Left hindlimb (tissue), 1 donor: ENCODE results near the gene SPOUT1.

ENCODE experiments used
- DNase-seq: peaks from one replicate; pipeline ENCODE4 v3.0.0-alpha.2; 2018

SPOUT1 gene

DNA sequence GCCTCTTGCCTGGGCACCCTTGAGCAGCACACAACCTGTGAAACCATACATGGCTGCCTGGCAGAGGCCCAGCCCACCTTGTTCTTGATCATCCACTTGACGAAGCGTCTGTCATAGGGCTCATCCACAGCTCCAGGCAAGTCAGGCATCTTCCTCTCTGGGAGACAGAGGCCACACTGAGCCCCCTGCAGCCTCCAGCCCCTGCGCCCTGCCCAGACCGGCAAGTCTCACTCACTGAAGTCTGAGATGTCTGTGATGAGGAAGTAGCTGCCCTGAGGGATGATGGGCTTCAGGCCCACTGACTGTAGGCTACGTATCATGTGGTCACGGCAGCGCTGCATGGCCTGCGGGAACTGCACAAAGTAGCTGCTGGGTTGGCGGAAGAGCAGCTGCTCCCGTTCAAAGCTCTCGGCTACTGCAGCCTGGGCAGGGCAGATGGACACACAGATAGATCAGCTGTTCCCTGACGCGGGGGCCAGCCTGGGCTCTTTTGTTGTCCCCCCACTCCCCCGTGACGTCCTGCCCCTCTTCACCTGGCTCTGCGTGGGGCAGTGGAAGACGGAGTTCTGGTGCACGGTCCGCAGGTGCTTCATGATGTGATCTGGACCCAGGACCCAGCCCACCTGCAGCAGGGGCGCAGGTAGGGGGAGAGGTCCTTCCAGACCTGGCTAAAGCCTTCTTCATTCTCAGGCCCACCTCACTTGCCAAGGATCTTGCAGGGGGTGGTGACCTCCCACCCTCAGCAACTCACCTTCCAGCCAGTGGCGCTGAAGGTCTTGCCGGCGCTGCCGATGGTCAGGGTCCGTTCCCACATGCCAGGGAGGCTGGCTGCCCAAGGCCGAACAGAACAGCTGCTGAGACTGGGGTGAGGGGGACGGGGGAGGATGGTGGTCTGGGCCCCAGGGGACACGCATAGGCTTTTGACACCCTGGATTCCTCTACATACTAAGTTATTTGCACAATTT, 5.9 kb upstream of the SPOUT1 start:
- DNase-seq, result no peak

DNA sequence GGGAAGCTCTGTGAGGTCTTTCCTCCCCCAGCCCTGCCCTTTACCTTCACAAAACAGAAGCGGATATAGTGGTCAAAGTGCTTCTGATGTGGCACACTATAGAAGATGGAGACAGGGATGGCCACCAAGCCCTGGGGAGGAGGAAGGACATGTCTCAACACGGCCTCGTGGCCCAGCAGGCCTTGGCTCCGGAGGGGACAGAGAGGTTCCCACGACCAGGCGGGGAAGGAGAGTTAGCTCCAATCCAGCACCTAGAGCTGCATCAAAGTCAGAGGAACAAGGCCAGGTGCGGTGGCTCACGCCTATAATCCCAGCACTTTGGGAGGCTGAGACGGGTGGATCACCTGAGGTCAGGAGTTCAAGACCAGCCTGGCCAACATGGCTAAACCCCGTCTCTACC, 4.1 kb upstream of the SPOUT1 start:
- DNase-seq, result no peak

DNA sequence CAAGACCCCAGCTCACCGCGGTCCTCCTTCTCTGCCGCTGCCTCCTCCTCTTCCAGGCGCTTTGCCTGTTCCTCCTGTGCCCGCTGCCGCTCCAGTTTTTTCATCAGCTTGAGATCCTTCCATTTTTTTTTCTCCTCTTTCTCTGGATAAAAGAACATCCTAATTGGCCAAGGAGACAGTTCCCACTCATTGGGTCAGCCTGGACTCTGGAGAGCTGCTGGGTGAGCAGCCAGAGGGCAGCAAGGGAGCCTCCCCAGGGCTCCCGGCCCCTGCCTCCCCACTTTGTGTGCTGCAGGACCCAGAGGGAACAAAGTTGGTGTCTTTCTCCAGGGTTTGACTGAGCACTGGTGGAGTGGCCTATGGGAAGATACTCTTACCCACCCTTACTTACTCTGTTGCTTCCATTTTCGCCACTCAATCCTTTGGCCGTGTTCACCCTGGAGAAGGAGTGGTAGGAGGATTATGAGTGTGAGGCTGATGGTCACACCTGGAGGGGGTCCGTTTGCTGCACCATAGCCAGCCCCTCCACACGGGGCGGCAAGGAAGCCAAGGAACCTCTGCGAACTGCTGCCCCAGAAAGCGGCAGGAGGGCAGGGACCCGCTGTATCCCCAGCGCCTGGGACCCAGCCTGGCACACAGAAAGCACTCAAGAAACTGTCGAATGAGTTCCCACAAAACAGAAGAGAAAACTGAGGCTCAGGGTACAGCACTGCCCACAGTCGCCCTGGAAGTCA, 708 bp downstream of the SPOUT1 start:
- no peak for DNase-seq

DNA sequence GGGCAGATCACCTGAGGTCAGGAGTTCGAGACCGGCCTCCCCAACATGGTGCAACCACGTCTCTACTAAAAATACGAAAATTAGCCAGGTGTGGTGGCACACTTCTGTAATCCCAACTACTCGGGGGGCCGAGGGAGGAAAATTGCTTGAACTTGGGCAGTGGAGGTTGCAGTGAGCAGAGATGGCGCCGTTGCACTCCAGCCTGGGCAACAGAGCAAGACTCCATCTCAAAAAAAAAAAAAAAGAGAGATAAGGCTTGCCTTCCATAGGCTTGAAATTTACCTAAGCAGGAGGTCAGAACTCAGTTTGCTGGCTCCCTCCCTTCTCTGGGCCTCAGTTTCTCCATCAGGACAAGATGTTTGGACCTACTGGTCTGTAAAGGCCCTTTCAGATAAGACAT, 1.3 kb downstream of the SPOUT1 start:
- DNase-seq, result no peak

DNA sequence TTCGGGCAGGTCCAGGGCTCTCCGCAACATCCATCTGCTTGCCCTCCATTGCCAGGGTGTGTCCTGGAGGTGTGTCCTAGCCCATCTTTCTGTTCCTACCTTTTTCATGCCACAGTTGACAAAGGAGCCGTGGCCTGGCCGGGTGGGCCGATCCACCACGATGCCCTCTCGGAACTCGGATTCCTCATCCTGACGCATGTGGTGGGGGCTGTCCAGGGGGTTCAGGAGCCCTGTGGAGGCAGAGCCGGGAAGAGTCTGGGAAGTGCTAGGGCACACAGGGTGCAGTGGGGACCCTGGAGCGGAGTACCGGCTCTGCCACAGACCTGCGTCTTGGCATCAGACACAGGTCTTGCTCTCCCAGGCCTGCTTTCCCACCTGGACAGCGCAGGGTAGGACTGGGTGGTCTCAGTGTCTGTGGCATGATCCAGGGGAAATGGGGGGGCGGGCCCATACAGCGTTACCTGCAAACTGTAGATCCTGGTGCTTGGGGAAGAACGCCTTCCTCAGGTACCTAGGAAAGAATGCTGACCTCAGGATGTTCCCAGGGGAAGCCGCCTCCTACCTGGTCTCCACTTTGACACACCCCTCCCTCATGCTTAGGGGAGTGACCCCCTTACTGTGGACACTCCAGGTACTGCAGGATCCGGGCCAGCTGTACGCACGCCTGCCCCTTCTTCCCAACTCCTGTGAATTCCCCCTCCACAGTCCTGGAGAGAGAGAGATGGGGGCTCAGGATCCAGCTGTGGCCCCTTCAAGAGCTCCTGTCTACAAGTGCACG, 3.5 kb downstream of the SPOUT1 start:
- DNase-seq, result no peak

DNA sequence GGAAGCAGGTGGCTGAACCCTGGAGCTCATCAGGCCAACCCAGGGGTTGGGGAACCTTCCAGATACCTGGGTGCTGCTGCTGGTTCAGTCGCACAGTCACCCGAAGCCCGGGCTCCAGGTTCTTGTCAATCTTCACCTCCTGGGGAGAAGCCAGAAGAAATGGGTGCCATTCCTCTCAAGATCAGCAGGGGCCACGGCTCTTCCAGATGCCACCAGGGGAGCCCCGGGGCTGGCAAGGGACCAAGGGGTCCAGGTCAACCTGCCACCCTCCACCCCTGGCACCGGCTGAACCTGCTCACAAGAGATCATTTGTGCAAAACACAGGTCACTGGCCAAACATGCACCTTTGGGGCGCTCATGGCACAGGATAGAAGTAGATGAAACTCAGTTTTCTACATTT, 4.7 kb downstream of the SPOUT1 start:
- no peak for DNase-seq

DNA sequence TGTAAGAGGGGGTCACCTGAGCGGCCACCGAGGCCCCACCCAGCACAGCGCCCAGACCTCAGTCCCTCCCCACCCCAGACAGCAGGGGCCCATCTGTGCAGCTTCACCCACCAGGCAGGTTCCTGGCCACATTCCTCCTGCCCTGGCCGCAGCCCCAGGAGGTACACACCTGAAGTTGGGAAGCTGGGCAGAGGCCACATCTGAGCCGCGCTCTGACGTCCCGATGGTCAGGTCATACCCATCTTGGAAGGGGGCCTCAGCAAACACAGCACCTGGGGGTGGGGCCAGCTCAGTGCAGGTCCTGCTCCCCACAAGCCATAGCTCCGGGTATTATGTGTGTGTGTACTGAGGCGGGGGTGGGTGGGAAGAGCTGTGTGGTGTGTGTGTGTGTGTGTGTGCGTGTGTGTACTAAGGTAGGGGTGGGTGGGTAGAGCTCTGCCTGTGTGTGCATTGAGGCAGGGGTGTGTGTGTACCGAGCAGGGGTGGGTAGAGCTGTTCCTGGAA, 5.6 kb downstream of the SPOUT1 start:
- no peak for DNase-seq

DNA sequence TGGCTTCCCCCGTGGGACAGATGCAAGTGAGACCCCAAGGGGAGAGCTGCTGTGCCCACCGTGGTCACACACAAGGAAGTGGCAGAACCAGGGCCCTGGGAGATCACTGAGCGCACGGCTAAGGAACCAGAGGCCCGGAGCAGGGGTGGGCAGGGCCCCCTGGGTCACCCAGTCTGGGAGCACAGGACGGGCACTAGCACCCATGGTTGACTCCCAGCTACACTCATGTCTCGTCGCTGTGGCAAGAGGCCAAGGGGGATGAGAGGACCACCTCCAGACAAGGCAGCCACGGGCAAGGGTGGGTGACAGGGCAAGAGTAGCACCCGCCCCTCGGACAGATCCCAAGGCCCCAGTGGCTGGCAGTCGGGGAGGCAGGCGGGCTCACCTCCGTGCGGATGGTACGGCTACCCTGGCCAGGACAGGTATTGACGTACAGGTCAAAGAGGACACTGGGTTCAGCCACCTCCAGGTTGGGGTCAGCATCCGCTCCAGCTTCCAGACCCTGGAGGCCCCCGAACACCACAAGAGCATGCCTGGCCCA, 6.2 kb downstream of the SPOUT1 start:
- no peak for DNase-seq

DNA sequence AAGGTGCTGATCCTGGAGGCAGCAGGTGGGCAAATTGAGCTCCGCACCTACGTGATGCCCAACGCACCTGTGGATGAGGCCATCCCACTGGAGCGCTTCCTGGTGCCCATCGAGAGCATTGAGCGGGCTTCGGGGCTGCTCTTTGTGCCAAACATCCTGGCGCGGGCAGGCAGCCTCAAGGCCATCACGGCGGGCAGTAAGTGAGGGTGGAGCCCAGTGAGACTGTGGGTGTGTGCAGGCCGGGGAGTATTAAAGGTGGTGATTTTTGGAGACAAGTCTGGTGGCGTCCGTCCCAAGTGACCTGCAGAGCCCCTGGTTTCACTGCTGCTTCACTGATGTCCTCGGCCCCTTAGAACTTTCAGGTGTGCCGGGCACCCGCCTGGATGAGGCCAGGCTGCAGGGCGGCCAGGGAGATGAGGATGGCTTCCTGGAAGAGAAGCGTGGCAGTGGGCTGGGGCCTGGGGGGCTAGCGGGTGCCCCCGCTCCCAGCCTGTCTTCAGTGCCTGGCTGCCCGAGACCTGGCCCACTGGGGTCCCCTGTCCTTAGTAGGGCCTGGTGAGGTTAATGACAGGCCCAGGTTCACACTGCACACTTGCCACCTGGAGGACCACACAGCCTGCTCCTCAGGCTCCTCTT, 7.1 kb downstream of the SPOUT1 start:
- DNase-seq, result no peak

DNA sequence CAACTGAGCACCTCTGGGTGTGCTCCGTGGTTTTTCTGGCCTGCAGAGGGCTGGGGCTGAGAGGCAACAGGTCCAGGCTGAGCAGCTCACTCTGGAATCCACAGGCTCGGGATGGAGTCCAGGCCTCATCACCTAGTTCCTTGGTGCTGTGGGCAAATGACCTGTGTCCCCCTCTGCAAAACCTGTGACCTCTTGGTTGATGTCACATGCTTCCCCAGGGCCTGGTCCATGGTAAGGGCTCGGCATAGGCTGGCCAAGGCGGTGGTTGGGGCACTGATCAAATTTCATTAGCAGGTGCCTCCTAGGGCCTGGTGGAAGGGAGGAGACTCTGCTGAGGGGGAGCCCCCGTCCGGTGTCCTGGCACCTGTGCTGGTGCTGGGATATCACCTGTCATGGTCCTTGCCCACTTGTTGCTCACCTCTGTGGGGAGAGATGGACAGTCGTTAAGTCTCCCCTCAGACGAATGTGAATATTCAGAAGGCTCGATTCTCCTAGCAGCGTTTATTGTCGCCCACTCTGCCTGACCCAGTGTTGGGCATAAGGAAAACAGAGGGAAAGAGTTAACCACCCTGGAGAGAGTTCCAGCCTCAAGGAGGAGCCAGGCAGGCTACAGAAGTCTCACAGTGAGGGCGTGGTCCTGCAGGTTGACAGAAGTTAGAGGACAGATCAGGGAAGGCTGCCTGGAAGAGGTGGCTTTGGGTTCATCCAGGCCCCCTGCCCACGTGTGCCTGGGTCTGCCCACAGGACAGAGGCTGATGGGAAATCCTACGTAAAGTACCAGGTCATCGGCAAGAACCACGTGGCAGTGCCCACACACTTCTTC, 7.8 kb downstream of the SPOUT1 start:
- no peak for DNase-seq

DNA sequence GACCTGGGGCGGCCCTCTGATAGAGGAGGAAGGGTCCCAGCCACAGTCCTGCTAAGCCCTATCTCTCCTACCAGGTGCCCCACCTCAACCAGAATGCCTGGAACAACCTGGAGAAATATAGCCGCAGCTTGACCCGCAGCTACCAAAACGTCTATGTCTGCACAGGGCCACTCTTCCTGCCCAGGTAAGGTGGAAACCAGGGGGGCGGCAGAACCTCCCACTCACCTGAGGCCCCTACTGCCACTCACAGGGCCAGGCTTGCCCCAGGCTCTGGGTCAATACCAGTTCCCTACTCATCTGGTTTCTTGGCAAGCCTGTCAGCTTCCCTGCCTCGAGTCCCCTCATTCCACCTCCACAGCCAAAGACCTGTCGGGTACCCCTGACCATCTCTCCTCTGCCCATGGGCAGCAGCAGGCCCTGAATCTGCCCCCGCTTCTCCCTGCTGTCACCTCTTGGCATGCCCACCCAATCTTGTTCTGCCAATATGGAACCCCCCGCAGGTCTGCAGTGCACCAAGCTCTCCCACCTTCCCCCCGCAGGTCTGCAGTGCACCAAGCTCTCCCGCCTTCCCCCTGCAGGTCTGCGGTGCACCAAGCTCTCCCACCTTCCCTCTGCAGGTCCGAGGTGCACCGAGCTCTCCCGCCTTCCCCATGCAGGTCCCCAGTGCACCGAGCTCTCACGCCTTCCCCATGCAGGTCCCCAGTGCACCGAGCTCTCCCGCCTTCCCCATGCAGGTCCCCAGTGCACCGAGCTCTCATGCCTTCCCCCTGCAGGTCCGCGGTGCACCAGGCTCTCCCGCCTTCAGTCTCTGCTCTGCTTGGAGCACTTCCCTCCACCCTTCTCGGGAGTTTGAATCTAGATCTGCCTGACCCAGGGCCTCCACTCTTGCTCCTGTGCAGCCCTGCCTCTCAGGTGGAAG, 8.7 kb downstream of the SPOUT1 start:
- no peak for DNase-seq

DNA sequence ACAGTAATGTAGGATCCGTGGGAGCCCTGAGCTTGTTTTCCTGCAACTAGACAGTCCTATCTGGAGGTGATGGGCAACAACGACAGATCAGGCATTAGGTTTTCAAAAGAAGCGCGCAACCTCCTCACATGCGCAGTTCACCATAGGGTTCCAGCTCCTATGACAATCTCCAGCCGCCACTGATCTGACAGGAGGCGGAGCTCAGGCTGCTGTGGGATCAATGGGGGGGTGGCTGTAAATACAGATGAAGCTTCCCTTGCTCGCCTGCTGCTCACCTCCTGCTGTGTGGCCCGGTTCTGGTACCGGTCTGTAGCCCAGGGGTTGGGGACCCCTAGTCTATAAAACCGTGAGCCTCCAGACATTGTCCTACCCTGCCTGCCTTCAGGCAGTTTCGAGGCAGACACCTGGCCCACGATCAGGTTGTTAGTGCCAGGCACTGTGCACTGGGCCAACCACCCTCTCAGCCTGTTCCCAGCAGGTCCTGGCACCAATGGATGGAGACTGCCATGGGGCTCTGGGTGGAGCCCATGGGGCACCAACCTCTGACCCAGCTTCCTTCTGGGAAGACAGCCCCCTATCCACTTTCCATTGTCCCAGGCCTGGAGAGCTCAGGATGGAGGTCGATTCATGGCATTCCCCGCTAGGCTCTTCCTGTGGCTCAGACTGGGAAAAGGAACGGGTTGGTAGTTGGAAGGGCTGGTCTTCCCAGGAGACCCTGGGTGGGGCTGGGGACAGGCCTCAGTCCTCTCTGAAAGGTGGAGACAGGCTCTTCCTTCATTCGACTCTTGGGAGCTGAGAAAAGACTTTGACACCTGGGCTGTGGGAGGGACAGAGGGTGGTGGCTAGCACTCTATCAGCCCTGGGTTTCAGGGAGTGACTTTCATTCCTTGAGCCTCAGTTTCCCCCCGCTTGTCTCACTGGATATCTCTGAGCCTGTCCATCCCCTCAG, 9.6 kb downstream of the SPOUT1 start:
- no peak for DNase-seq

DNA sequence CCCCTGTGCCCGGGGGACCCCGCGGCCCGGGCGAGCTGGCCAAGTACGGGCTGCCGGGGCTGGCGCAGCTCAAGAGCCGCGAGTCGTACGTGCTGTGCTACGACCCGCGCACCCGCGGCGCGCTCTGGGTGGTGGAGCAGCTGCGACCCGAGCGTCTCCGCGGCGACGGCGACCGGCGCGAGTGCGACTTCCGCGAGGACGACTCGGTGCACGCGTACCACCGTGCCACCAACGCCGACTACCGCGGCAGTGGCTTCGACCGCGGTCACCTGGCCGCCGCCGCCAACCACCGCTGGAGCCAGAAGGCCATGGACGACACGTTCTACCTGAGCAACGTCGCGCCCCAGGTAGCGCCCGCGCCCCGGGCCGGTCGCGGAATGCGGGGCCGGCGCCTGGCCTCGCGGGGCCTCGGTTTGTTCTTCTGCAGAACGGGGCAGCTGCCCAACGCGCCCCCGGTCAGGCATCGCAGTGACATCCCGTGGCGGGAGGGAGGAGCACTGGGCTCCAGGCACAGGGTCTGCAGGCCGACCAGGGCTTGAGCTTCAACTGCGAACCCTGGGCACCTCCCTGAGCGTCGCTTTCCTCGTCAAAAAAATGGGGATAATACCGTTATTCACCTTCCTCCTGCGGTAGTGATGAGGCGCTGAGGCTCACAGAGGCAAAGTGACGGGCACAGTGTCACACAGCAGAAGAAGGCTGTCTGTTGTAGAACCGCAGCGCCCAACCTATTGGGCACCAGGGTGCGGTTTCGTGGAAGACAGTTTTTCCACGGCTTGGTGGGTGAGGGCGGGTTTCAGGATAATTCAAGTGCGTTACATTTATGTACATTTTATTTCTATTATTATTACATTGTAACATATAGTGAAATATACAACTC, 10.5 kb downstream of the SPOUT1 start:
- DNase-seq, result no peak

DNA sequence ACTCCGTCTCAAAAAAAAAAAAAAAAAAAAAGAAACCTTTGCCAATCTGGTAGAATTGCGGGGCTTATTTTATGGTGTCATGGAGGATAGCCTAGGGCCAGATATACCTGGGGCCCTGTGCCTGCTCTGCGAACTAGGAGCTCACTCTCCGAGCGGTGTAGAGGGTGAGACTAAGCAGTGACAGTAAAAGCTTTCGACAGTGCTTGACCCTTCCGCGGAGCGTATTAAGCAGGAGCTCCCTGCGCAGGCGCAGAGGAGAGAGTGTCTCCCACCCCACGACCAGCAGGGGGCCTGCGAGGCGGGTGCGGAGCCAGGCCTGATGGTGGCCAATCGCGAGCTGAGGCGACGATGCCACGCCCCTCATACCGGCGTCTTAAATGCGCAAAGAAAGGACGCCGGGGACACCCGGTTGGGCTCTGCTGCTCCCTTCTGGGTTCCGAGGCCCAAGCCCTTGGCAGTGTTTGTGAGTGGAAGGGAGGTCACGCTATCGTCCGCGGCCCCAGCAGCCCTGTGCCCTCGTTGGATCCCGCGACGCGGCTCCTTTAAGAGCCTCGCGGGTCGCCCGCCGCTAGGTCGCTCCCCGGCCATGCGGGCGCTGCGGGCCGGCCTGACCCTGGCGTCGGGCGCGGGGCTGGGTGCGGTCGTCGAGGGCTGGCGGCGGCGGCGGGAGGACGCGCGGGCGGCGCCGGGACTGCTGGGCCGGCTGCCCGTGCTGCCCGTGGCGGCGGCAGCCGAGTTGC, 11.3 kb downstream of the SPOUT1 start, which contains the start of gene ENDOG:
ENDOG (plus strand) TSS at position 402 of the 740 bp plus-strand sequence; CDS start at position 587, 185 bp downstream.
- peak; percentile 97 for DNase-seq

DNA sequence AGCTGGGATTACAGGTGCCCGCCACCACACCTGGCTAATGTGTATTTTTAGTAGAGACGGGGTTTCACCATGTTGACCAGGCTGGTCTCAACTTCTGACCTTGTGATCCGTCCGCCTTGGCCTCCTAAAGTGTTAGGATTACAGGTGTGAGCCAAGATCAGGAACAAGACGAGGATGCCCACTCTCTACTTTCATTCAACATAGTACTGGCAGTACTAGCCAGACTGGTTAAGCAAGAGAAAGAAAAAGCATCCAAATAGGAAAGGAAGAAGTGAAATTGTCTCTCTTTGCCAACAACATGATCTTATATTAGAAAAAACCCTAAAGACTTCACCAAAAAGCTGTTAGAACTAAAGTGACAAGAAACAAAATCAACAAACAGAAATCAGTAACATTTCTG, 18.7 kb downstream of the SPOUT1 start:
- DNase-seq, result no peak

DNA sequence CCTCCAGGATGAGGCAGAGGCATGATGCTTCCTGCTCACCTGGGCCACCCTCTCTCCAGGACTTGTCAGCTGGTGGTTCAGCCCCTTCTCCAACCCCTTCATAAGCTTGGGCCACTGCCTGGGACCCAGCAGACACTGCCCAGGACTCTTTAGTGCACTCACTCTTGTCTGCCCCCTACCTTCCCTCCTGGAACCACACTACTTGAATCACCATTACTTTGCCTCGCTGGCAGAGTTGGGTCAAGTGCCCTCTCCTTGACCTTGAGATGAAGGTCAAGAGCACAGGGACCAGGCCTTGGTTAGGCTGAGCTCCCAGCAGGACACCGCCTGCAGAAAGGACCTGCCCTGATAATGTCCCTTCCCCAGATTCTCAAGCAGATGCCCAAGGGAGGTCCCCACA, 19.8 kb downstream of the SPOUT1 start:
- no peak for DNase-seq

DNA sequence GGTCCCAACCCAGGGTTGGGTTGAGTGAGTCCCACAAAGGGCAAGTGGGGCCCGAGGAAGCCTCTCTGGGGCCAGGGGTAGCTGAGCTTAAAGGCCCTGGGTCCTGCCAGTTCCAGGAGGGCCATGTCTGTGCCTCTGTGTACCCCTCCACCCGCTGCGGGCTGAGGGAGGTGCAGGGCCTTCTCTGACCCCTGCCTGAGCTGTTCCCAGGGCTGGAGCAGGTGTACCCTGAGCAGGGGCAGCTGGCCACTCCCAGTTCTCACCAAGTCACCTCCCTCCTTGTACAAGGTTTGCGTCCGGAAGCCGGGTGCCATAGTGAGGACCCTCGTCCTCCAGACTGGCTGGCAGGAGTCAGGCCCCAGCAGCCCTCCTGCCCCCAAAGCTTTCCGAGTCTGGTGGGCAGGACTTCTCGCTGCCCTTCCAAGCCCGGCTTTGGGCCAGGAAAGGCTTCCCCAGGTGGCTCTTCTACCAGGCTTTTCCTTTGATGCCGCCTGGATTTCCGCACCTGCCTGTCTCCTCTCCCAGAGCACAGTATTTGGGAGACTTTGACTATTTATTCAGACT, 20.5 kb downstream of the SPOUT1 start:
- DNase-seq, result no peak
